NCI-H82 treated with DMSO at 0.1 percent for 48 hours (cell line): ENCODE measurements around the gene DDX4.
"Not testable (repeated sequence)": the region's sequence is repeated elsewhere in the genome, so short reads cannot be mapped to it uniquely, and the experiment has no call there.

Experiments used
- DNase-seq: peaks from one replicate; lab custom pipeline; 2025; ENCODE audit not compliant: unreplicated experiment; lab: John Stamatoyannopoulos, UW

The DDX4 gene

DNA sequence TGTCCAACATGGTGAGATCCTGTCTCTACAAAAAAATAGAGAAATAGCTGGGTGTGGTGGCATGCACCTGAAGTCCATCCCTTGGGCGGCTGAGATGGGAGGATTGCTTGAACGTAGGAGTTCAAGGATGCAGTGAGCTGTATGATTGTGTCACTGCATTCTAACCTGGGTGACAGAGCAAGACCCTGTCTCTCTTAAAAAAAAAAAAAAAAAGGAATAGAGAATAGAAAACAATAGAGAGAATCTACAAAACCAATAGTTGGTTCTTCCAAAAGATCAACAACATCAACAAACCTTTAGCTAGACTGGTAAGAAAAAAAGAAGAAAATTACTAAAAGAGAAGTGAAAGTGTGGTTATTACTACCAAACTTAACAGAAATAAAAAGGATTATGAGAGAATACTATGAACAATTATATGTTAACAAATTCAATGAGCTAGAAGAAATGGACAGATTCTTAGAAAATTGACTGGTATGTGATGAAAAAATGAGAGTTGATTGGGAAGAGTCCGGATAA lies 17.6 kb upstream of the DDX4 start:
- no peak for DNase-seq

DNA sequence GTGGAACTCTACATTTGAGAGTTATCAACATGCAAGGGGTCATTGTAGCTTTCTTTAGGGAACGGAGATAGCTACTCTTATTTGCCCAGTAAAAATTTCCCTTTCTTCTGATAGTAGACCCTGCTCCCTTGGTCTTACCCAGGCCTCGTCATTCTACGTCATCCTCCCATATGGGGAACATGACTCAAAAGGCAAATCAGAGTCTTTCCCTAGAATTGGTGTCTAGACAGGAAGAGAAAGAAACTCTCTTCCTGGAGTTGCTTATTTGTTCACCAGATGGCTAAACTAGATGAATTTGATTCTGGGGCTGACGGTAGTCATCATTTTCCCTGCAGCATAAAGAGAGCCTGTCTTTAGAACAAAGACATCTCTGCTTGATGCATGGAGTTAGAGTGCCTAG lies 13.6 kb upstream of the DDX4 start:
- no peak for DNase-seq

DNA sequence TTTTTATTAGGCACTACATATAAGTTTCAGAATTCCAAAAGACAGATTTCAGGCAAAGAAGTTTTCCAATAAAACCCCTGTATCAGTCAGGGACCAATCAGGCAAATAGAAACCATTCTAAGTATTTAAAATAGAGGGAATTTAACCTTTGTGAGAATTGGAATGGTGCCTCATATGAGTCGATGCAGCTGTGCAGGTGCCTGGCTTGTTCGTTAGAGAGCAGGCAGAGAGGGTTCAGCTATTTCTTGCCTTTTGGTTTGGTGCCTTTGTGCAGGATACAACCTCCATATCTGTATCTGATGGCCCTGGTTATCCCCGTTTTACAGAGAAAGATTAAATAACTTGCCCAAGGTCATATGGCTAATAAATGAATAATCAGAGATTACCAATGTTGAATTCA lies 6.0 kb upstream of the DDX4 start:
- DNase-seq: no peak

DNA sequence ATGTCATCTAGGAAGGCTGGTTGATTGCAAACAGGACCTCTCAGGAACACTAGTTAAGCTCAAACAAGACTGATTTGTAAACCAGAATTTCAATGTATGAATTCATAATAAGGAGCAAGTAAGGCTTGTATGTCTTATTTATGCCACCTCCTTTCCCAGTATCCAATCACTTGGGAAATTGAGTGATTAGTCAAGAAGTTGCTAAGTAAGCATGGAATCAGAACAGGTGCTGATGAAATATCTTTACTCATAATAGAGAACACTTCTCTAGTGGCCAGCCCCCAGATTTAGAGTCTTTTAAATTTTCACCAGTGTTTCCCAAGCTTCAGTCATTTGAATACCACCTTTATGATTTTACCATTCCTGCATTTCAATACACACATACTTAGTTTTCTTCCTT lies 5.3 kb upstream of the DDX4 start:
- DNase-seq: no peak

DNA sequence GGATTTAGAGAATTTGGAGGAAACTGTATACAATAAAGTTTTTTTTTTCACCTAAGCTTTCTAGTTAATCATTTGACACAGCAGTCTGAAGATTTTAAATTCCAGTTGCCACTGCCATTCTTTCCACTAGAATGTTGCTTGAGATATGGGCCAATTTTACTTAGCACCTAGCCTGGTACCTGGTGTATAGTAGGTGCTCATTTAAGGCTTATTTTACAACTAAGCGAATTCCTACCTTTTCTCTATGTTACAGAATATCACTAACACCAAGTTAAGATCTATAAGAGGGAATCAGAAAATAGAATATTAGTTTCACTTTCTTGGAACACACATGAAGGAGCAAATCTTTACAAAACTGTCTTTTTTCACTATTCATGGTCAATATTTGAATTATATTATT lies 3.2 kb upstream of the DDX4 start:
- no peak for DNase-seq

DNA sequence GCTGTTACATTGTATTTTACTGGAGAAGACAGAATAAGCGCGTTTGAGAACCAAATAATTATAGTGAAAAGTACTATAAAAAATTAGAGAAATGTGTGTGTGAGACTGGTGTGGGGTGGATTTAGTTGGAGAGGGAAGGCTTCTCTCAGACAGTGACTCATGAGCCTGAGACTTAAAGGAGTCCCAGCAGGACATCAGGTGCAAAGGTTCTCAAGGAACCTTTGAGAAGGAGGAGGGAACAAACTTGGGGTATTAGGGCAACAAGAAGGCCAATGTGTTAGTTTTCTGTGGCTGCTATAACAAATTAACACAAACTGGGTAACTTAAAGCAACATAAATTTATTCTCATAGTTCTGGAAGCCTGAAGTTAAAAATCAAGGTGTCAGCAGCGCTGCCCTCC lies 4.9 kb downstream of the DDX4 start:
- DNase-seq: no peak

DNA sequence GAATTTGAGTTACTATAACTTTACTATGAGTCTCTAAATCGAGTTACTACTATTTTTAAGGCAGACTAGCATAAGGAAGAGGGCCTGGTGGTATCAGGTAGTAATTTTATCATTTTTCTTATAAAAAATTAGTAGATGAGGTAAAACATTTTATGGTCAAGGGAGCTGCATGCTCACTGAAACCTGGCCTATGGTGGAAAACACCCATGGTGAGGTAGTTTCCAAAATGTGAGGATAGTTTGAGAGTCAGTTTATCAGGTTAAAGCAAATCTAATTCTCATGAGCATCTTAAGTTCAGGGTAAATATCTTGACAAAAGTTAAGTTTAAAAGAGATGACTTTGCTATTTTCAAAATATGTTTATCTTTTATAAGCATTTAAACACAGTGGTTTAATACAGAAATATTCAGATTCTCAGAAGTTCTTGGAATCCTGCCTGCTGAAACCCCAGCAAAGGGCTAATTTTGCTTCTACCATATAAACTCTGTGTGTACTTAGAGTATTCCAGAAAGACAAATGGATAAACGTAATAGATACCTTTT lies 10.0 kb downstream of the DDX4 start:
- no peak for DNase-seq

DNA sequence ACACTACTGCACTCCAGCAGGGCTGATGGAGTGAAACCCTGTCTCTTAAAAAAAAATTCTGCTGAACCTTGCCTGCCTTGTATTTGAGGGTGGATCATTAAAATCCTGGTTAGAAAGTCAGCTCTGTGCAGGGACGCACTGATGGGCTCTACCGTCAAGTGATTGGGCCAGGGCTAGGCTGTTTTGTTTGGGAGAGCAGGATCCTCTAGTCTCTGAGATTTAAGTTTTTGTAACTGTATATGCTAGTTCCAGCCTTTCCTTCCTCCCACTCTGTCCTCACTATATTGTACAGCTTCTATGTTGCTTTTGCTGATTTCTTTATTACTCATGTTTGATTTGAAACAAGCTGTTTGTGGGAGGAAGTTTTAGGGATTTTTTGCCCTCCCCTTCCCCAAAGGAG lies 11.5 kb downstream of the DDX4 start:
- no peak for DNase-seq

DNA sequence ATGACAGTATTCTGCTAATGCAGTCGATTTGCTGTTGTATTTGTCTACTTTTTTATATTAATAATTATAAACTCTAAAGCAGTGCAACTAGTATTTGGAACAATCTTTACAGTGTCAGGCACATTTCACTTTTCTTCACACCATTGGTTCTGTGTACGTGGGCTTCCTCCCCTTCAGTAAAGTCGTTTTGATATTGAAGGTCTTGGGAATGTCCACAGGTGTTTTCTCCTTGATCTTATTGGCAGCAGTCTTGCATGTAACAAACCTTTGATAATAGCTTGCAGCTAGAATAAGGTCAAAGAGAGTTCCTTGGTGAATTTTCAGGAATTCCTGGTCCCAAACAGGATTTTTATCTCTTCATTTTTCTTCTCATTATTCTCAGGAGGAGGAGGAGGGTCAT lies 12.2 kb downstream of the DDX4 start:
- no peak for DNase-seq

DNA sequence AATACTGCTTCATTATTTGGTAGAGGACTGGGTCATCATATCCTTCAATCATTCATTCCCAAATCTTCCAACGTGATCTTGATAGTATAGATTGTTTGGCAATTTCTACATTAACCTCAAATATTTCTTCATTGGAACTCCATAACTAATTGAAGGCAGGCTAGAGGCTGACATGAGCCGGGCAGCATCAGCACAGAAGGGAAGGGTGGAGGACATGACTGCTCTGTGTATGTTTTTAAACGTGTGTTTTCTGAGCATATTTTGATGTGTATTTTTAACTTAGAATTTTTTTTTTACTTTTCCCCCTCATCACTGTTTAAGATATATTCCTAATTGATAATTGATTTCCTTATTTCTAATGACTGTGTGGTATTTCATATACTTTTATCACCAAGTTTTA lies 12.6 kb downstream of the DDX4 start:
- no peak for DNase-seq

DNA sequence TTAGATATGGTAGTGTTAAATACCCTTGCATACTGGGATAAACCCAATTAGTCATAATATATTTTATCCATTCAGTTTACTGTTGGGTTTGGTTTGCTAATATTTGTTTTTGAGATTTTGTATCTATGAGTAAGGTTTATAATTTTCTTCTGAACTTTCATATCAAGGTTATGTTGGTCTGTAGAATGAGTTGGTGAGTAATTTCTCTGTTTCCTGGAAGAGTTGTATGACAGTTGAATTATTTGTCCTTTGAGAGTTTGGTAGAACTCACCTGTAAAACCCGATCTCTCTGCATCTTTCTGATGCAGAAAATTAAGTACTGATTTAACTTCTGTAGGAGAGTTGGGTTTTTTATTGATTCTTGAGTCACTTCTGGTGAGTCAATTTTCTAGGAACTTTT lies 20.4 kb downstream of the DDX4 start:
- DNase-seq: no peak

DNA sequence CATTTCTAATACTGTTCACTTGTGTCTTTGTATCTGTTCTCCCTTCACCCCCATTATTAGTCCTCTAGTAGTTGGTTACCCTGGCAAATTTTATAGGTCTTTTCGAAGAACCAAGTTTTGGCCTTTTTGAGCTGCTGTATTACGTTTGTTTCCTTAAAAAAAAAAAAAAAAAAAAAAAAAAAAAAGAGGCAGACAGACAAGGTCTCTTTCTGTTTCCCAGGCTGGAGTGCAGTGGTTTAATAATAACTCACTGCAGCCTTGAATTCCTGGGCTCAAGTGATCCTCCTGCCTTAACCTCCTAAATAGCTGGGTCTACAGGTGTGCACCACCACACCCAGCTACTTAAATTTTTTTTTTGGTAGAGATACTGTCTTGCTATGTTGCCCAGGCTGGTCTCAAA lies 20.9 kb downstream of the DDX4 start:
- DNase-seq: no peak

DNA sequence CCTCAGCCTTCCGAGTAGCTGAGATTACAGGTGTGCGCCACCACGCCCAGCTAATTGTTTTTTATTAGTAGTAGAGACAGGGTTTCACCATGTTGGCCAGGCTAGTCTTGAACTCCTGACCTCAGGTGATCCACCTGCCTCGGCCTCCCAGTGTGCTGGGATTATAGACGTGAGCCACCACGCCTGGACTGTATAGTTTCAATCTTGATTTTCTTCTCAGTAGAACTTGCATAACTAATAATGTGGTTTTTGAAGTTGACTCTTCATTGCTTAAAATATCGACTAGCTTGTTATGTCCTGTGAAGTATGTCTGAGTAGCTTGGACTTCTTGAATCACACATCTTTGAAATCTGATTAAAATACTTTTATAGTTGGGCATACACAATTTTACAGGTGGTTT lies 23.9 kb downstream of the DDX4 start:
- not testable (repeated sequence) for DNase-seq

DNA sequence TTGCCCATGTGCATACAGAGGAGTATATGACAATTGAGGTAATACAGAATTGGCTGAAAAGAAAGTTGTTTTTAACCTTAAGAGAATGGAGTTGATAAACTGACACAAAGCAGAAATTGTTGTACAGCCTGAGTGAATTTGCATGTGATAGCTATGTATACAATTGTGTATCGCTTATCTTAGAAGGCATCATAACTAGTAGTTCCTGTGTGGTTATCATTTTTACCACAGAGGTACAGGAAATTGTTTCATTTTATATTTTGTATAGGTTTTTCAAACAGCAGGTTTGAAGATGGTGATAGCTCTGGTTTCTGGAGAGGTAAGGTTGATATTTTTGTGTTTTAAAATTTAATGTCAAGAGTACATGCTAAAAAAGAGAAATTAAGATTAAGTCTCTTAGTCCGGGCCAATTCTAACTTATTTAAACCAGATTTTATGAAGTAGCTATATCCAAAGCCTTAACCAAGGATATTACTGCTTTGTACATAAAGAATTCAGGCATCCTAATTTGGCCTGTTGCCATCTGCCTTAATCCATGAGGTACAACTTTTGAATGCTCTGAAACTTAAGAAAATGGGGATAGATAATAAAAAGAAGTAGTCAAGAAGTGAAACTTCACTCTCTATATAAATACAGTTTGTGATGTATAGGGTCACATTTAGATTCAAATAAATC lies 26.0 kb downstream of the DDX4 start:
- DNase-seq: no peak

DNA sequence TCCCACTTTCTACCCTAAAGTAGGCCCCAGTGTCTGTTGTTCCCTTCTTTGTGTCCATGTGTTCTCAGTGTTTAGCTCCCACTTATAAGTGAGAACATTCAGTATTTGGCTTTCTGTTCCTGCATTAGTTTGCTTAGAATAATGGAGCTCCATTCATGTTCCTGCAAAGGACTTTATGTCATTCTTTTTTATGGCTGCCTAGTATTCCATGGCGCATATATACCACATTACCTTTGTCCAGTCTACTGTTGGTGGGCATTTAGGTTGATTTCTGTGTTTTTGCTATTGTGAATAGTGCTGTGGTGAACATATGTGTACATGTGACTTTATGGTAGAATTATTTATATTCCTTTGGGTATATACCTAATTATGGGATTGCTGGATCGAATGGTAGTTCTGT lies 30.4 kb downstream of the DDX4 start:
- DNase-seq: no peak

DNA sequence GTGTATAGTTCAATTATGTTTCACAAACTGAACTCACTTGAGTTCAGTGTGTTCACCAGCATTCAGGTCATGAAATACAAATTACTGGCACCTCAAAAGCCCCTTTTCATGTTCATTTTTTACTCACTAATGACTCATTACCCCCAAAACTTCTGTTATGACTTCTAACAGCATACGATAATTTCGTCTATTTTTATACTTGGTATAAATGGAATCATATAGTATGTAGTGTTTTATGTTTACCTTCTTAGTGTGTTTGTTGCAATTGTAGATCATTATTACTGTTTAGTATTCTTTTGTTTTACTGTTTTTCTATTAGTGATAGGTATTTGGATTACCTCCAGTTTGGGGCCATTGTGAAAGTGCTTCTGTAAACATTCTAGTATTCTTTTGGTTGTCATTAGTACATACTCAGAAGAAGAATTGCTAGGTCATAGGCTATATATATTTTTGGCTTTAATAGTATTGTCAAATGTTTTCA lies 33.4 kb downstream of the DDX4 start:
- no peak for DNase-seq

DNA sequence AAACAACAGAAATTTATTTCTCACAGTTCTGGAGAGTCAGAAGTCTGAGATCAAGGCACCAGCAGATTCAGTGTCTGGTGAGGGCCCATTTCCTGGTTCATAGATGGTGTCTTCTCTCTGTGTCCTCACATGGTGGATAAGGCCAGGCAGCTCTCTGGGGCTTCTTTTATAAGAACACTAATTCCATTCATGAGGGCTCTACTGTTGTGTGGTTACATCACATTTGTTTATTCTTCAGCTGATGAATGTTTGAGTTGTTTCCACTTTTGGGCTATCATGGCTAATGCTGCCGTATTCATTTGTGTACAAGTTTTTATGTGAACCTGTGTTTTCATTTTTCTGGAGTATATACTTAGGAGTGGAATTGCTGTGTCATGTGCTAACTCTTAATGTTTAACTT lies 35.2 kb downstream of the DDX4 start:
- no peak for DNase-seq

DNA sequence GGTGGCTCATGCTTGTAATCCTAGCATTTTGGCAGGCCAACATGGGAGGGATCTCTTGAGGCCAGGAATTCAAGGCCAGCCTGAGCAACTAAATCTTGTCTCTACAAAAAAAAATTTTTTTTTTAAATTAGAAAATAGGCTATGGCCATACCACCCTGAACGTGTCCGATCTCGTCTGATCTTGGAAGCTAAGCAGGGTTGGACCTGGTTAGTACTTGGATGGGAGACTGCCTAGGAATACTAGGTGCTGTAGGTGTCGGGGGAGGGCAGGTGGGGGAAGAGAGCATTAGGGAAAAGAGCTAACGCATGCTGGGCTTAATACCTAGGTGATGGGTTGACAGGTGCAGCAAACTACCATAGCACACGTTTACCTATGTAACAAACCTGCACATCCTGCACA lies 39.5 kb downstream of the DDX4 start:
- no peak for DNase-seq

DNA sequence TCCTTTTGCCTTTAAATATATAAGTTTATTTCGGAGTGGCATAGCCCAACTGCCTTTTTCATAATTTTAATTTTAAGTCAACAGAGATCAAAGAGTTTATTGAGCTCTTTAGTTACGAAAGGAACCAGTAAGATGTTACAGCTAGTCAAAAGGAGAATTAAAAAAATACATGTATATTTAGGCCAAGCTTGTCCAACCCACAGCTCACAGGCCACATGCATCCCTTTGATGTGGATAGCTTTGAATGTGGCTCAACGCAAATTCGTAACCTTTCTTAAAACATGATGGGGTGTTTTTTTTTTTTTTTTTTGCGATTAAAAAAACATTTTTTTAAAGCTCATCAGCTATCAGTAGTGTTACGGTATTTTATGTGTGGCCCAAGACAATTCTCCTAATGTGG lies 63.1 kb downstream of the DDX4 start:
- DNase-seq: no peak

DNA sequence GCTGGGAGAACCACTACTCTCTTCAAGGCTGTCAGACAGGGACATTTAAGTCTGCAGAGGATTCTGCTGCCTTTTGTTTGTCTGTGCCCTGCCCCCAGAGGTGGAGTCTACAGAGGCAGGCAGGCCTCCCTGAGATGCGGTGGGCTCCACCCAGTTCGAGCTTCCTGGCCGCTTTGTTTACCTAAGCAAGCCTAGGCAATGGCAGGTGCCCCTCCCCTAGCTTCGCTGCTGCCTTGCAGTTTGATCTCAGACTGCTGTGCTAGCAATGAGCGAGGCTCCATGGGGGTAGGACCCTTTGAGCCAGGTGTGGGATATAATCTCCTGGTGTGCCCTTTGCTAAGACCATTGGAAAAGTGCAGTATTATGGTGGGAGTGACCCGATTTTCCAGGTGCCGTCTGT lies 71.0 kb downstream of the DDX4 start:
- not testable (repeated sequence) for DNase-seq

DNA sequence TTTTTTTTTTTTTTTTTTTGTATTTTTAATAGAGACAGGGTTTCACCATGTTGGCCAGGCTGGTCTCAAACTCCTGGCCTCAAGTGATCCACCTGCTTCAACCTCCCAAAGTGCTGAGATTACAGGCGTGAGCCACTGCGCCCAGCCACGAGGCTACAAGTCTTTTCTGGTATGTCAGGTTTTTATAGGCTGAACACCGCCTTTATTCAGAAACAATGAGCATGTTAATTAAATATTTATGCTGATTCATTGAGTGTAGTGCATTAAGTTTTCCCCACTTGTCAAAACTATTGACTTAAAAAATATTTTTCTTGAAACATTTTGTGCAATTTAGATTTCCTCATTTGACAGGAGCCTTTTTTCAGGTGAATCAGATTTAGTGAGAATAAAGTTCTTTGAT lies 78.1 kb downstream of the DDX4 start:
- DNase-seq: not testable (repeated sequence)

DNA sequence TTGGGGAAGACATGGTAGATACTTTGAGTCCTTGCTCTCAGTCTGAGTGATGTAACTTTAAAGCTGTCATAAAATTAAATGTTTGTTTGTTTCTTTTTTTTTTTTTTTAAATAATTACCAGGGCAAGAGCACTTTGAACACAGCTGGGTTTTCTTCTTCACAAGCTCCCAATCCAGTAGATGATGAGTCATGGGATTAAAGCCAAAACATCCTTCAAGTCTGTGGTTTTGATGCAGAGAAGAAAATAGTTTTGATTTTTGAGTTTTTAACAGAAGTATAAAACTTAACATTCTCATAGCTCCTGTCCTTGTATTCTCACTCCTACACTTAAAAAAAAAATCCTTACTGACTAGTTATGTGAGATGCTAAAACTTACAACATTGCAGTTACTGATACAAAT lies 78.5 kb downstream of the DDX4 start:
- DNase-seq: no peak

DNA sequence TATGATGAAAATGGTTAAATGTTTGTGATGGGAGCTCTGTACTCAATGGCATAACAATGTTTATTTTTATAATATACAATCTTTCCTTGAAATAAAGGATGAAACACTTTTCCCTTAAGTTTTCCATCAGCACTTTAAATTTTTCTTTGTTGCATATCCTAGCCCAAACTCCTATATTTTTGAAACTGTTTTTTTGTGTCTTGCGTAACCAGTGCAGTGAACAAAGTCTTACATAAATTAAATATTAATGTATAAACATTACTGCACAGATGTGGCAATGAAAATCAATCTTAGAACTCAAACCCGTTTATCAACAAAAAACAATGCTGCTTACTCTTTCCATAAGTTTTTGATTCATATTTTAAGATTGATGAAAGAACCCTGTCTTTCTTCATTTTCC lies 79.2 kb downstream of the DDX4 start:
- DNase-seq: no peak
